Effector memory CD4-positive, alpha-beta T cell (primary cell): ENCODE data around the gene ROPN1B.
"Not testable (repeated sequence)": the region's sequence is repeated elsewhere in the genome, so short reads cannot be mapped to it uniquely, and the experiment has no call there.

ENCODE experiments used
- DNase-seq, 3 donors: peaks; one replicate each; pipeline ENCODE4 v3.0.0-alpha.2; 2020
- H3K27ac ChIP-seq: 2 replicates; pipeline ENCODE4 v1.7.0; 2013; ENCODE audit warnings: mild to moderate bottlenecking, low read length, moderate library complexity; ENCODE audit not compliant: insufficient read depth, poor library complexity, severe bottlenecking
- H3K27me3 ChIP-seq: replicated peaks from 2 replicates; pipeline ENCODE4 v1.7.0; 2013; ENCODE audit warnings: mild to moderate bottlenecking, low read length; ENCODE audit not compliant: insufficient read depth, control insufficient read depth, poor library complexity, severe bottlenecking
- H3K36me3 ChIP-seq: 2 replicates; pipeline ENCODE4 v1.7.0; 2013; ENCODE audit warnings: mild to moderate bottlenecking, low read length, moderate library complexity; ENCODE audit not compliant: control insufficient read depth, insufficient read depth
- H3K4me1 ChIP-seq: 2 replicates; pipeline ENCODE4 v1.7.0; 2013; ENCODE audit warnings: low read length, mild to moderate bottlenecking; ENCODE audit not compliant: control insufficient read depth, insufficient read depth, poor library complexity, severe bottlenecking
- H3K4me3 ChIP-seq: 2 replicates; pipeline ENCODE4 v1.7.0; 2013; ENCODE audit warnings: low read length, low read depth, mild to moderate bottlenecking; ENCODE audit not compliant: insufficient read depth, poor library complexity, severe bottlenecking
- H3K9me3 ChIP-seq: 2 replicates; pipeline ENCODE4 v1.7.0; 2013; ENCODE audit warnings: mild to moderate bottlenecking, low read length, moderate library complexity; ENCODE audit not compliant: control insufficient read depth

ROPN1B gene

DNA sequence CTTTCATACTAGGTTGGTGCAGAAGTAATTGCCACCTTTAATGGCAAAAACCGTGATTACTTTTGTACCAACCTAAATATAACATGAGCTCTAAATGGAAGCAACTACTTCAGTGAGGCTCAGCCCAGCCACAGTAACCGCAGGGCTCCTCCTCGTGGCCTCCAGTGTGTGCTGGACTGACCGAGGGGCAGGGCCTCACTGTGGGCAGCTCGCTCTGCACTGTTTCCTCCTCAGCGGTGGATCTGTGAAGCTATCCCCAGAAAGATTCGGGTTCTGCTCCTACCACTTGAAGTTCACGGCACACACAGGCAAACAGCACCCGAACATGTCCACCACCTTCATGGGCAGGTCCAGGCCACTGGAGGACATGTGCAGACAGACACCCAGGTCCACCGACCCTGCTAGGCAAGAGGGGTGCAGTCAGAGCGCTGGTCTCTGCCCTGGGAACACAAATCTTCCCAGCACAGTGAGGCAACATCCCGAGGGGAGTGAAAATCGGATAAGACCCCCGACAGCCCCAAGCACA lies 37.6 kb upstream of the ROPN1B start:
- DNase-seq, H3K27me3 ChIP-seq, H3K36me3 ChIP-seq, H3K9me3 ChIP-seq, H3K4me1 ChIP-seq, H3K27ac ChIP-seq, H3K4me3 ChIP-seq: not testable (repeated sequence)

DNA sequence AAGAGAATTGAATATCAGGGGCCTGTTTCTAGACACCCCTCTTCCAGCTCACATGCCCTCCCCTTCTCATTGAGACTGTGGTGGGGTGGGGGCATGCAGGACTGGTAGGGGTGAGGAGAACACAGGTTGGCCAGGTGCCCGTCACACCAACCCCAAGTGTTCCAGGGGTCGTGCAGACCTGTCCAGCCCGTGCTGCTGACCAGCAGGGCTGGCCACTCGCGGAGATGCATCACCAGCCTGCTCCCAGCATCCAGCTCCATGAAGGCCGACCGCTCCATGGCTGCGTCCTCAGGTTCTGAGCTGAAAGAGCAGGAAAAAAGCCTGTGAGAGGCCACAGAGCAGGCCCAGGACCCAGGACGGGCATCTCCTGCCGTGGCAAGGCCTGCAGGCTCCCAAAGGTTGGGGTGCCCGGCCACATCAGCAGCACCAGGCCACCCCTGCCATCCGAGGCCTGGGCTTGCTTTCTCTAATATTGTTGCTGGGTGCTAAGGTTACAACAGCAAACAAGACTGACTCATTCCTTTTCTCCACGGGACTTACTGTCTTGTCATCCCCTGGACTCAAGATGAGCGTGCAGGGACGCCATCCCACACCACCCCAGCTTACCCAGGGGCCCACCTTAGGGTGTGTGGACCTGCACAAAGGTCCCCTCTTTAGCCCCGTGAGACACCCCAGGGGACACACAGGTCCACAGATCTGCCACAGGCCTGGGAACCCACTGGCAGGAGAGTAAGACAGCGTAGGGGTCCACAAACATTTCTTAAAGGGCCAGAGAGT lies 35.4 kb upstream of the ROPN1B start:
- H3K9me3 ChIP-seq, H3K27ac ChIP-seq, H3K36me3 ChIP-seq, H3K4me3 ChIP-seq, DNase-seq, H3K27me3 ChIP-seq, H3K4me1 ChIP-seq: not testable (repeated sequence)

DNA sequence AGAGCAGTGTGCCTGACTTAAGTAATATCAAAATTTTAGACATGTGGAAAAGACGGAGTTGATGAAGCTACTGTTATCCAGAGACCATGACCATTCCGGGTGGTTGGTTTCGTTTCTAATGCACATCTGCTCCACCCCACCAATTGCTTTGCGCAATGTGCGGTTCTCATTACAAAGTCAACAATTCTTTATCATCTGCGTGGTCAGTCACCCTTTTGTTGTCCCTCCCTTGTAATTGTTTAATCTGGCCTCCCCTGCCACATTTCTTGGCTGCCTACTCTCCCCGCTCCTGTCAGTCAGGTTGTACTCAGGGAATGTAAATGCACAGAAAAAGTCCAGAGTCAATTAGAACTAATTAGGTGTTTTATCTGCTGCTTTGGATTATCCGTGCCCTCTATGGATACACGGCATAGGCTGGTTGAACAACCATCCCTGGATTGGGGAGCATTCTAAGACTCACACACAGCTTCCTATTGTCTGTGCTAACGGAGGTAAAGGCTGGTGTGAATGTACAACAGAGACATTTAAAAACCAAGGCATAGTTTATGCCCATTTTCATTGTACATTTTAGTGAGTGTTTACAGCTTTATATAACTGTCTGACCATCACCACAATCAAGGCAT lies 33.6 kb upstream of the ROPN1B start:
- H3K27ac ChIP-seq, DNase-seq, H3K4me1 ChIP-seq, H3K4me3 ChIP-seq, H3K9me3 ChIP-seq, H3K27me3 ChIP-seq, H3K36me3 ChIP-seq: not testable (repeated sequence)

DNA sequence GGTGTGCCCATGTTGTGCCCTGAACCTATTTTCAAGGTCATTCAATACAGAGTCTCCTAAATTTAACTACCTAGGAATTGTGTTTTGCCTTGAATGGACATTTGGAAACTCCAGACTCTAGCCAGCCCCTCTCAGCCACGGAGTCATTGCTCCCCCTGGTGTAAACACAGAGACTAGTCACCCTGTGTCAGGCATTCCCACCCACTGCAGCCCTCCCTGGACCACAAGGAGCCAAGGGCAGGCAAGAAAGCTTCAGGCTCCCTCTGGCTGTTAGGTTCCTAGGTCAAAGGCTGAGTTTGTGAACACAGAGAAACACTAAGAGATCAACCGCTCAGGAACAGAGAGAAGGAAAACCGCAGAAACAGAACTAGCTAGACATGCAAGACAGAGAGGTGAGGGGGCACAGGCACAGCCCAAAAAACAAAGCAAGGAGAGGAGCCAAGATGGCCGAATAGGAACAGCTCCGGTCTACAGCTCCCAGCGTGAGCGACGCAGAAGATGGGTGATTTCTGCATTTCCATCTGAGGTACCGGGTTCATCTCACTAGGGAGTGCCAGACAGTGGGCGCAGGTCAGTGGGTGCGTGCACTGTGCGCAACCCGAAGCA lies 32.7 kb upstream of the ROPN1B start:
- not testable (repeated sequence) for DNase-seq, H3K4me3 ChIP-seq, H3K36me3 ChIP-seq, H3K27ac ChIP-seq, H3K27me3 ChIP-seq, H3K9me3 ChIP-seq, H3K4me1 ChIP-seq

DNA sequence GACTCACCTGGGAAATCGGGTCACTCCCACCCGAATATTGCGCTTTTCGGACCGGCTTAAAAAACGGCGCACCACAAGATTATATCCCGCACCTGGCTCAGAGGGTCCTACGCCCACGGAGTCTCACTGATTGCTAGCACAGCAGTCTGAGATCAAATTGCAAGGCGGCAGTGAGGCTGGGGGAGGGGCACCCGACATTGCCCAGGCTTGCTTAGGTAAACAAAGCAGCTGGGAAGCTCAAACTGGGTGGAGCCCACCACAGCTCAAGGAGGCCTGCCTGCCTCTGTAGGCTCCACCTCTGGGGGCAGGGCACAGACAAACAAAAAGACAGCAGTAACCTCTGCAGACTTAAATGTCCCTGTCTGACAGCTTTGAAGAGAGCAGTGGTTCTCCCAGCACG lies 32.1 kb upstream of the ROPN1B start:
- H3K27me3 ChIP-seq, H3K9me3 ChIP-seq, DNase-seq, H3K27ac ChIP-seq, H3K4me3 ChIP-seq, H3K36me3 ChIP-seq, H3K4me1 ChIP-seq: not testable (repeated sequence)

DNA sequence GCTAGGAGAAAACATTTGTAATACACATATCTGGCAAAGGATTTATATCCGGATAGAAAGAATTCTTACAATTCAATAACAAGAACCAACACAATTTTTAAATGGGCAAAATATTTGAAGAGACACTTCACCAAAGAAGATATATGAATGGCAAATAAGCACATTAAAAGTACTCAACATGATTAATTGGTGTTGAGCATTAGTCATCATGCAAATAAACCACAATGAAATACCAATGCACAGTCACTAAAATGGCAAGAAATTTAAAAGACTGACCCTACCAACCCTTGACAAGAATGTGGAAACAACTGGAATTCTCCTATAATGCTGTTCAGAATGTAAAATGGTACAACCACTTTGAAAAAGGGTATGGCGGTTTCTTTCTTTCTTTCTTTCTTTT lies 21.2 kb upstream of the ROPN1B start:
- DNase-seq, H3K4me3 ChIP-seq, H3K27me3 ChIP-seq, H3K36me3 ChIP-seq, H3K27ac ChIP-seq, H3K4me1 ChIP-seq, H3K9me3 ChIP-seq: not testable (repeated sequence)

DNA sequence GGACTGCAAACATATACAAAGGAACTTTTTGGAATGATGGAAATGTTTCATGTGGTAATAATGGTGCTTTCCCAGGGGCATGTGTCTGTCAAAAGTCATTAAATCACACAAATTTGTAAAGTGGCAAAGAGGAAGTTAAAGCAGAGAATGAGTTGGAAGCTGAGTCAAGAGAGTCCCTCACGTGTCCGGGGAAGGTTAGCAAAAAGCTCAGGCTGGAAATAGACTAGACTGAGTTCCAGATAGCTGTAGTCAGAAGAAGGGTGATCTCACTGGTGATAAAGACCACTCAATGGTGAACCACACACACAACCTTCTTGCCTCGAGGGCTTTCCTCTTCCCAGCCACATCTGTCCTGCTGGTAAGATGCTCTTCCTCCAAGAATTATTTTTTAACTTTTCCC lies 20.1 kb upstream of the ROPN1B start:
- DNase-seq, result not testable (repeated sequence)

DNA sequence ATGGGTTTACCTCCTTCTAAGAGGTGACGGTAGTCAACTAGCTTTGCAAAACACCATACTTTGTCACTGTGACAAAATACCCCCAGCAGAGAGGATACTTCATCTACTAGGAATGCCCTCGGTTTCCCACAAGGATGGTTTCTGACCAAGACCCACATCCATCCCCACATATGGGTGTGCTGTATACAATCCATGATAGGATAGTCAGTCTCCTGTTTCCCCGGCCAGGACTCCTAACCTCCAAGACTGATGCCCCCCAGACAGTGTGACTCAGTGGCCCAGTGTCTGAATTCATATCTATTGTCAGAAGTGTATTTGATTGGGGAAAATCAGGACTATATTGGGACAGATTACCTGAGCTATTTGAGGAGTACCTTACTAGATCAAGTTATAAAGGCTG lies 17.8 kb upstream of the ROPN1B start:
- DNase-seq, H3K36me3 ChIP-seq, H3K4me3 ChIP-seq, H3K4me1 ChIP-seq, H3K27me3 ChIP-seq, H3K27ac ChIP-seq, H3K9me3 ChIP-seq: not testable (repeated sequence)

More for the DNA sequence above, 20.1 kb upstream of the ROPN1B start:
- not testable (repeated sequence) for H3K27ac ChIP-seq, H3K4me1 ChIP-seq, H3K4me3 ChIP-seq, H3K9me3 ChIP-seq, H3K36me3 ChIP-seq, H3K27me3 ChIP-seq

DNA sequence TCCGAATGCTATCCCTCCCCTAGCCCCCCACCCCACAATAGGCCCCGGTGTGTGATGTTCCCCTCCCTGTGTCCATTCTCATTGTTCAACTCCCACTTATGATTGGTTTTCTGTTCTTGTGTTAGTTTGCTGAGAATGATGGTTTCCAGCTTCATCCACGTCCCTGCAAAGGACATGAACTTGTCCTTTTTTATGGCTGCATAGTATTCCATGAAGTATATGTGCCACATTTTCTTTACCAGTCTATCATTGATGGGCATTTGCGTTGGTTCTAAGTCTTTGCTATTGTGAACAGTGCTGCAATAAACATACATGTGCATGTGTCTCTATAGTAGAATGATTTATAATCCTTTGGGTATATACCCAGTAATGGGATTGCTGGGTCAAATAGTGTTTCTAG lies 12.0 kb upstream of the ROPN1B start:
- not testable (repeated sequence) for H3K27ac ChIP-seq, H3K36me3 ChIP-seq, H3K9me3 ChIP-seq, H3K4me3 ChIP-seq, H3K27me3 ChIP-seq, H3K4me1 ChIP-seq, DNase-seq
